Sigmoid colon (tissue), 7 donors: ENCODE data around the gene NUP98. TPM values are rescaled to one million over a fixed set of nuclear protein-coding genes. Genes with fewer than 3 reads are reported as not detected.

Experiments used
- DNase-seq: peaks from one replicate; pipeline ENCODE4 v3.0.0-alpha.2; 2019
- H3K27ac ChIP-seq, 4 donors: fragments of 200-600 bp; sonication (generic); one replicate each; pipeline ENCODE4 v1.5.1; 2016 to 2019; ENCODE audit warnings: mild to moderate bottlenecking in 1 of 4
- H3K27me3 ChIP-seq, 3 donors: fragments of 200-600 bp; sonication (generic); one replicate each; pipeline ENCODE4 v1.5.1; 2019; ENCODE audit warnings: mild to moderate bottlenecking in 1 of 3
- H3K36me3 ChIP-seq, 4 donors: fragments of 200-600 bp; sonication (generic); one replicate each; pipeline ENCODE4 v1.5.1; 2016 to 2019
- H3K4me1 ChIP-seq, 4 donors: fragments of 200-600 bp; sonication (generic); one replicate each; pipeline ENCODE4 v1.5.1; 2017 to 2019
- H3K4me3 ChIP-seq, 4 donors: fragments of 200-600 bp; sonication (generic); one replicate each; pipeline ENCODE4 v1.5.1; 2017 to 2019; ENCODE audit warnings: mild to moderate bottlenecking in 2 of 4, moderate library complexity in 1 of 4
- H3K9me3 ChIP-seq, 4 donors: fragments of 200-600 bp in 3 of 4; sonication (generic) in 3 of 4; one replicate each; pipeline versions ENCODE4 v1.5.1 to v1.6.1; 2013 to 2019
- CTCF ChIP-seq, 4 experiments: fragments of 450-650 bp in 3 of 4; fragments of 200-600 bp in 1 of 4; IDR thresholded peaks; one replicate each; pipeline ENCODE4 v1.5.1; 2016 to 2019; ENCODE audit warnings: antibody characterized with exemption in 4 of 4, mild to moderate bottlenecking in 3 of 4, moderate library complexity in 2 of 4
- EP300 ChIP-seq, 4 donors: sonication (generic); formaldehyde crosslinking; IDR thresholded peaks; one replicate each; pipeline ENCODE4 v1.6.1; 2017; ENCODE audit warnings: antibody characterized with exemption in 4 of 4
- POLR2A ChIP-seq, 2 donors: fragments of 450-650 bp; IDR thresholded peaks; one replicate each; pipeline ENCODE4 v1.6.1; 2016; ENCODE audit warnings: antibody characterized with exemption in 2 of 2, mild to moderate bottlenecking in 2 of 2, moderate library complexity in 2 of 2
- POLR2AphosphoS5 ChIP-seq, 4 donors: sonication (generic); formaldehyde crosslinking; IDR thresholded peaks; one replicate each; pipeline ENCODE4 v1.6.1; 2017; ENCODE audit warnings: antibody characterized with exemption in 4 of 4
- WGBS, 2 donors: extraction: QIAGEN DNeasy Blood & Tissue Kit; methylation state at CpG; one replicate each; pipeline ENCODE4 v1.1.7; 2013; 5-methylcytosine and 5-hydroxymethylcytosine counted together
- intact Hi-C: fragments of 100-400 bp; cut with DNase I; formaldehyde crosslinking; loops from one replicate; pipeline ENCODE4 v1.15.1; 2023
- polyA plus RNA-seq, 3 donors: library from polyadenylated mRNA; stranded (reverse); fragments of 200-250 nt; gene quantifications; one replicate each; pipeline ENCODE4 v1.2.3, GENCODE V29; 2013
- total RNA-seq, 4 donors: library from RNA; depleted of rRNA; stranded (reverse); fragments of >200 nt; gene quantifications; one replicate each; pipeline ENCODE4 v1.1.0, GENCODE V29; 2016
- donor health status: healthy with polysubstance abuse.
- donor health status: Bipolar disorder and iron deficiency.
- donor health status: healthy.

The NUP98 gene
- total and polyA plus RNA-seq, 7 donors: 14.4 to 158 (median 83.5) TPM

- no peak for DNase-seq
- Histone ChIP-seq H3K9me3 (no peaks in the 10 kb centered on the region), H3K4me1 (no peaks in the 10 kb centered on the region), H3K36me3 (peaks cover 0 to 67% (median 8%) of the 10 kb centered on the region in 4 donors), H3K4me3 (no peak overlapping the region), H3K27me3 (no peaks in the 10 kb centered on the region), H3K27ac (no peak overlapping the region)
- WGBS, 2 donors: 98% methylated on average over 89 of the region's 89 CpGs
- TF ChIP-seq CTCF (IDR thresholded peaks at IDR 0.05) (no peak), POLR2A (IDR thresholded peaks at IDR 0.05) (no peak), EP300 (IDR thresholded peaks at IDR 0.05) (no peak), POLR2AphosphoS5 (IDR thresholded peaks at IDR 0.05) (no peak)
- intact Hi-C loops: no loop called here
Measured at GRCh38 chr11:3667149-3668035, 130.0 kb downstream of the NUP98 start.

- DNase-seq: no peak
- no peak for TF ChIP-seq EP300 (IDR thresholded peaks at IDR 0.05)
- no peak for TF ChIP-seq POLR2AphosphoS5 (IDR thresholded peaks at IDR 0.05)
- no peak for TF ChIP-seq CTCF (IDR thresholded peaks at IDR 0.05)
- TF ChIP-seq POLR2A (IDR thresholded peaks at IDR 0.05): no peak
- no peaks in the 10 kb centered on the region for H3K4me1 ChIP-seq
- 96 to 98% methylated on average over 17 of the region's 17 CpGs for WGBS, 2 donors
- no peaks in the 10 kb centered on the region for H3K27me3 ChIP-seq
- no peak overlapping the region for H3K4me3 ChIP-seq
- H3K9me3 ChIP-seq: no peaks in the 10 kb centered on the region
- peaks cover 0 to 54% (median 8%) of the 10 kb centered on the region in 4 donors for H3K36me3 ChIP-seq
- intact Hi-C loops: no loop called here
- H3K27ac ChIP-seq: no peak overlapping the region
Measured at GRCh38 chr11:3666023-3666530, 131.3 kb downstream of the NUP98 start.

- no peaks in the 10 kb centered on the region for H3K27me3 ChIP-seq
- H3K4me1 ChIP-seq: no peaks in the 10 kb centered on the region
- no peak overlapping the region for H3K4me3 ChIP-seq
- DNase-seq: no peak
- peaks cover 0 to 52% (median 8%) of the 10 kb centered on the region in 4 donors for H3K36me3 ChIP-seq
- TF ChIP-seq CTCF (IDR thresholded peaks at IDR 0.05): no peak
- TF ChIP-seq POLR2AphosphoS5 (IDR thresholded peaks at IDR 0.05): no peak
- TF ChIP-seq EP300 (IDR thresholded peaks at IDR 0.05): no peak
- TF ChIP-seq POLR2A (IDR thresholded peaks at IDR 0.05): no peak
- WGBS, 2 donors: 95% methylated on average over 6 of the region's 6 CpGs
- no peaks in the 10 kb centered on the region for H3K9me3 ChIP-seq
- H3K27ac ChIP-seq: no peak overlapping the region
- intact Hi-C loops: no loop called here
Measured at GRCh38 chr11:3665336-3666022, 131.9 kb downstream of the NUP98 start.

GRCh38 chr11:3664032-3664630 lies 133.2 kb downstream of the NUP98 start:
- no peak overlapping the region for H3K4me3 ChIP-seq
- H3K4me1 ChIP-seq: no peaks in the 10 kb centered on the region
- H3K9me3 ChIP-seq: no peaks in the 10 kb centered on the region
- WGBS, 2 donors: 87 to 89% methylated on average over 10 of the region's 10 CpGs
- H3K36me3 ChIP-seq: peaks cover 0 to 38% (median 6%) of the 10 kb centered on the region in 4 donors
- H3K27me3 ChIP-seq: no peaks in the 10 kb centered on the region
- no peak overlapping the region for H3K27ac ChIP-seq
- intact Hi-C loops: no loop called here
- no peak for TF ChIP-seq CTCF (IDR thresholded peaks at IDR 0.05)
- TF ChIP-seq EP300 (IDR thresholded peaks at IDR 0.05): no peak
- TF ChIP-seq POLR2AphosphoS5 (IDR thresholded peaks at IDR 0.05): no peak
- no peak for DNase-seq
